SK-N-SH (cell line): Measurements from ENCODE around the gene LRTM2. TPM values are rescaled to one million over a fixed set of nuclear protein-coding genes. Genes with fewer than 3 reads are reported as not detected.

ENCODE experiments used
- CTCF ChIA-PET: fragments of 300-600, 350-600 bp; formaldehyde crosslinking; extraction: SDS; loops from one replicate; lab custom pipeline; 2021; lab: Yijun Ruan, JAX
- POLR2A ChIA-PET: fragments of 350-600 bp; sonication (Branson Sonifier 250); formaldehyde crosslinking; extraction: SDS; loops from one replicate; lab custom pipeline; 2020; ENCODE audit warnings: antibody characterized with exemption, inconsistent platforms; lab: Yijun Ruan, JAX
- DNase-seq: peaks from one replicate; pipeline ENCODE4 v3.0.0; 2012
- H2AFZ ChIP-seq: fragments of 200-600 bp; sonication (generic); 2 replicates; pipeline ENCODE4 v1.8.1; 2016; ENCODE audit warnings: antibody characterized with exemption, mild to moderate bottlenecking, low read depth
- H3F3A ChIP-seq: fragments of 200-600 bp; sonication (generic); replicated peaks from 2 replicates; pipeline ENCODE3; 2016; ENCODE audit warnings: antibody characterized with exemption, mild to moderate bottlenecking; ENCODE audit not compliant: insufficient read depth
- H3K27ac ChIP-seq, 2 experiments: fragments of 200-500 bp in 1 of 2; fragments of 200-600 bp in 1 of 2; sonication (Bioruptor generic) in 1 of 2; sonication (generic), shearing (Covaris generic) in 1 of 2; 2 replicates each; pipeline versions ENCODE4 v1.5.1 to v1.6.1; 2014 to 2016; ENCODE audit warnings: low read depth in 2 of 2, inconsistent platforms in 1 of 2, low read length in 1 of 2, mild to moderate bottlenecking in 1 of 2, mixed read lengths in 1 of 2
- H3K27me3 ChIP-seq: fragments of 200-600 bp; sonication (generic), shearing (Covaris generic); 2 replicates; pipeline ENCODE4 v1.6.1; 2016; ENCODE audit warnings: mixed run types; ENCODE audit not compliant: insufficient read depth
- H3K36me3 ChIP-seq, 2 experiments: fragments of 200-500 bp in 1 of 2; fragments of 200-600 bp in 1 of 2; sonication (Bioruptor generic) in 1 of 2; sonication (generic) in 1 of 2; replicated peaks in 1 of 2; 2 replicates each; pipeline versions ENCODE3 to v1.5.1; 2014 to 2016; ENCODE audit warnings: low read length in 1 of 2, mild to moderate bottlenecking in 1 of 2; ENCODE audit not compliant: insufficient read depth in 2 of 2, control insufficient read depth in 1 of 2
- H3K4me1 ChIP-seq, 2 experiments: fragments of 200-500 bp in 1 of 2; fragments of 200-600 bp in 1 of 2; sonication (Bioruptor generic) in 1 of 2; sonication (generic), shearing (Covaris generic) in 1 of 2; 2 replicates each; pipeline versions ENCODE4 v1.5.1 to v1.6.1; 2014 to 2016; ENCODE audit warnings: low read depth in 1 of 2, low read length in 1 of 2, mixed run types in 1 of 2; ENCODE audit not compliant: insufficient read depth in 2 of 2, control insufficient read depth in 1 of 2
- H3K4me2 ChIP-seq: fragments of 200-600 bp; sonication (generic), shearing (Covaris generic); 2 replicates; pipeline ENCODE4 v1.6.1; 2017; ENCODE audit warnings: mixed run types
- H3K4me3 ChIP-seq, 2 experiments: fragments of 200-500 bp in 1 of 2; fragments of 200-600 bp in 1 of 2; sonication (Bioruptor generic) in 1 of 2; sonication (generic), shearing (Covaris generic) in 1 of 2; 2 replicates each; pipeline versions ENCODE4 v1.5.1 to v1.8.1; 2014 to 2016; ENCODE audit warnings: low read depth in 2 of 2, inconsistent platforms in 1 of 2, low read length in 1 of 2, mild to moderate bottlenecking in 1 of 2, mixed read lengths in 1 of 2, moderate library complexity in 1 of 2
- H3K79me2 ChIP-seq: fragments of 200-600 bp; sonication (generic); 2 replicates; pipeline ENCODE4 v1.8.1; 2017; ENCODE audit warnings: mild to moderate bottlenecking; ENCODE audit not compliant: insufficient read depth
- H3K9ac ChIP-seq: fragments of 200-600 bp; sonication (generic); 2 replicates; pipeline ENCODE4 v1.6.1; 2017; ENCODE audit warnings: mixed run types
- H3K9me2 ChIP-seq: fragments of 200-600 bp; sonication (generic); 2 replicates; pipeline ENCODE4 v1.6.1; 2017; ENCODE audit warnings: mixed run types
- H3K9me3 ChIP-seq: fragments of 200-600 bp; sonication (generic); 2 replicates; pipeline ENCODE4 v1.6.1; 2017; ENCODE audit warnings: mixed run types, mild to moderate bottlenecking, moderate library complexity
- H4K20me1 ChIP-seq: fragments of 200-600 bp; sonication (generic); 2 replicates; pipeline ENCODE4 v1.6.1; 2017; ENCODE audit warnings: mild to moderate bottlenecking, mixed run types; ENCODE audit not compliant: insufficient read depth
- GABPA ChIP-seq: IDR thresholded peaks from 2 replicates; pipeline ENCODE4 v1.4.0; 2012; ENCODE audit warnings: low read depth, mild to moderate bottlenecking
- GATA2 ChIP-seq: sonication (generic); formaldehyde crosslinking; IDR thresholded peaks from 2 replicates; pipeline ENCODE4 v1.5.0; 2020; ENCODE audit warnings: mild to moderate bottlenecking, missing genetic modification reagents
- NFIC ChIP-seq: IDR thresholded peaks from 2 replicates; pipeline ENCODE4 v1.4.0; 2012; ENCODE audit warnings: borderline replicate concordance
- REST ChIP-seq: IDR thresholded peaks from 2 replicates; pipeline ENCODE4 v1.6.1; 2012; ENCODE audit warnings: mild to moderate bottlenecking, low read depth, low read length, moderate library complexity
- RXRA ChIP-seq: IDR thresholded peaks from 2 replicates; pipeline ENCODE4 v1.4.0; 2012; ENCODE audit warnings: low read depth, mild to moderate bottlenecking, borderline replicate concordance
- SMC3 ChIP-seq: IDR thresholded peaks from 2 replicates; pipeline ENCODE4 v1.6.1; 2012; ENCODE audit warnings: low read depth, low read length, improper control_type of control experiment
- TCF12 ChIP-seq: IDR thresholded peaks from 2 replicates; pipeline ENCODE4 v1.4.0; 2012
- ZBTB33 ChIP-seq: IDR thresholded peaks from 2 replicates; pipeline ENCODE4 v1.4.0; 2012; ENCODE audit warnings: low read depth, borderline replicate concordance
- WGBS: methylation state at CpG from one replicate; pipeline ENCODE4 v1.1.6; 2017; ENCODE audit warnings: low lambda C conversion rate; 5-methylcytosine and 5-hydroxymethylcytosine counted together
- polyA plus RNA-seq, 3 experiments: library from polyadenylated mRNA; depleted of rRNA; stranded (reverse); fragments of >200 nt; gene quantifications; 2 replicates each; pipeline ENCODE4 v1.2.3, GENCODE V29; 2012
- TF ChIP-seq, protein P1 (sequence below): IDR thresholded peaks from 2 replicates; pipeline ENCODE4 v1.4.0; 2012; ENCODE audit warnings: low read depth, borderline replicate concordance

Gene LRTM2
- polyA plus RNA-seq, 1 of the 3 experiments (the other 2 are of a cell fraction), result not detected

DNA sequence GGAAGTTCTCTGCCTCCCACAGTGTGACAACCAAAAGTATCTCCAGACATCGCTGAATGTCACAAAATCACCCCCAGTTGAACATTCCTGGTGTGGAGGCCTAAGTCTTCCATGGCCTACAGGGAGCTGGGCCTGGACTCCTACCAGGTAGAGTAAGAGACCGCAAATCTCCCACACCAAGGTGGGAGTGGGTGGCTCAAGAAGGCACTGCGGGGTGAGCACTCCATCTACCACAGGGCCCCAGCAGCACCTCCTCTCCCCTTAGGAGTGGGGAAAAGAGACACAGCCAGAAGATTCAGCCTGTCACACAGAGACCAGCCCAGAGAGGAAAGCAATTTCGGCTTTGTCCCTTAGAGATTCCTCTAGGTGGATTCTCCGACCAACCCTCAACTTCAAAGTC lies 25.5 kb downstream of the LRTM2 start:
- ChIA-PET POLR2A (no interaction called here), CTCF (no interaction called here)
- no peak for DNase-seq
- no peaks in the 10 kb centered on the region for H3K36me3 ChIP-seq
- no peak for TF ChIP-seq SMC3
- no peak for TF ChIP-seq TCF12
- no peak for TF ChIP-seq ZBTB33
- no peak for TF ChIP-seq GABPA
- no peak for TF ChIP-seq REST
- TF ChIP-seq, protein P1, sequence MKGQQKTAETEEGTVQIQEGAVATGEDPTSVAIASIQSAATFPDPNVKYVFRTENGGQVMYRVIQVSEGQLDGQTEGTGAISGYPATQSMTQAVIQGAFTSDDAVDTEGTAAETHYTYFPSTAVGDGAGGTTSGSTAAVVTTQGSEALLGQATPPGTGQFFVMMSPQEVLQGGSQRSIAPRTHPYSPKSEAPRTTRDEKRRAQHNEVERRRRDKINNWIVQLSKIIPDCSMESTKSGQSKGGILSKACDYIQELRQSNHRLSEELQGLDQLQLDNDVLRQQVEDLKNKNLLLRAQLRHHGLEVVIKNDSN, result no peak
- TF ChIP-seq GATA2 (CRISPR knock-in tag), result no peak
- no peak for TF ChIP-seq NFIC
- no peak for TF ChIP-seq RXRA
- no peaks in the 10 kb centered on the region for H3K9me2 ChIP-seq
- H3F3A ChIP-seq, result peaks cover 5% of the 10 kb centered on the region
- H3K79me2 ChIP-seq, result no peaks in the 10 kb centered on the region
- no peak overlapping the region for H3K4me3 ChIP-seq
- no peaks in the 10 kb centered on the region for H4K20me1 ChIP-seq
- no peak overlapping the region for H3K27ac ChIP-seq
- no peak overlapping the region for H2AFZ ChIP-seq
- no peak overlapping the region for H3K9ac ChIP-seq
- no peak overlapping the region for H3K4me2 ChIP-seq
- peaks cover 20% of the 10 kb centered on the region for H3K27me3 ChIP-seq
- H3K4me1 ChIP-seq, result peaks cover 7 to 28% of the 10 kb centered on the region in 2 experiments; a peak in 2 of 4 replicates
- WGBS, result 50% methylated on average over 3 of the region's 5 CpGs
- no peaks in the 10 kb centered on the region for H3K9me3 ChIP-seq
